Ishikawa (cell line): Measurements from ENCODE around the gene MEGF6.

Source experiments
- EP300 ChIP-seq: IDR thresholded peaks from 2 replicates; pipeline ENCODE4 v1.6.1; 2012; ENCODE audit warnings: borderline replicate concordance
- FOXM1 ChIP-seq: IDR thresholded peaks from 2 replicates; pipeline ENCODE4 v1.6.1; 2012; ENCODE audit warnings: low read depth, borderline replicate concordance
- TCF12 ChIP-seq: IDR thresholded peaks from 2 replicates; pipeline ENCODE4 v1.6.1; 2012; ENCODE audit warnings: low read depth
- TF ChIP-seq, protein P1 (sequence below): IDR thresholded peaks from 2 replicates; pipeline ENCODE4 v1.6.1; 2012

DNA sequence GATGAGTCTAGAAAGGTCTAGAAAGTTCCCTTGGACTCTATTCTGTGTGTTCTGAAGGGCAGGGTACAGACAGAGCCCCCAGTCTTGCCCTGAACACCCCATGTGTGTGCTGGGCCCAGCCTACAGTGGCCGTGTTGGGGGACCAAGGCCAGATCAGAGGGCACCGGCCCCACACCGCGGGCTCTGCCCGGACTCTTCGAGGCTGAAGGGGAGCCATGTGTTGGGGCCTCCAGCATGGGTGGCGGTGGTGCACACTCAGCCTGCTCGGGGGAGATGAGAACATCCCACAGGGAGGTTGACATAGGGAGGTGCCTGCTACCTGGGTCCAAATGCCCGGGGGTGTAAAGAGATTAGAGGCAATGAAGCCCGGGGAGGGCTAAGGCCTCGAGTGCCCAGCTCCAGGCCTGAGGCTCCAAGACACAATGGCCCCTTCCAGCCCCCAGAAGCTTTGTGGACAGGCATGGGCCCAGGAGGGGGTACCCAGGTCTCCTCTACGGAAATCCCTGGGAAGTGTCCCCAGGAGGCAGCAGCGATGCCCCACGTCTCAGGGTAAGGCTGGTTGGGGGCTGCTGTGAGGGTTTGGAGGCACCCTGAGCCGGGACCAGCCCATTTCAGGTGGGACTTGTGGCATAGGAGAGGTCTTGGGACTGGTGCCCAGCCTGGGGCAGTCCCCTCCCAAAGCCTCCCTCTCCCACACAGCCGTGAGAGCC lies 144.8 kb downstream of the MEGF6 start:
- TF ChIP-seq TCF12 (no peak), EP300 (no peak), FOXM1 (no peak)
- TF ChIP-seq, protein P1, sequence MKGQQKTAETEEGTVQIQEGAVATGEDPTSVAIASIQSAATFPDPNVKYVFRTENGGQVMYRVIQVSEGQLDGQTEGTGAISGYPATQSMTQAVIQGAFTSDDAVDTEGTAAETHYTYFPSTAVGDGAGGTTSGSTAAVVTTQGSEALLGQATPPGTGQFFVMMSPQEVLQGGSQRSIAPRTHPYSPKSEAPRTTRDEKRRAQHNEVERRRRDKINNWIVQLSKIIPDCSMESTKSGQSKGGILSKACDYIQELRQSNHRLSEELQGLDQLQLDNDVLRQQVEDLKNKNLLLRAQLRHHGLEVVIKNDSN, result no peak
